Activated CD4-positive, alpha-beta memory T cell treated with anti-CD3 and anti-CD28 coated beads, Interleukin-2, amount 10 ng/mL, durations not matched to agents 7 days and 5 days (primary cell): ENCODE results near the gene CCT5. TPM values are rescaled to one million over a fixed set of nuclear protein-coding genes. Genes with fewer than 3 reads are reported as not detected.
"Not testable (repeated sequence)": the region's sequence is repeated elsewhere in the genome, so short reads cannot be mapped to it uniquely, and the experiment has no call there.

ENCODE experiments used
- CTCF ChIA-PET: fragments of 350-600 bp; sonication (Branson Sonifier 250); formaldehyde crosslinking; loops from one replicate; lab custom pipeline; 2021; ENCODE audit warnings: antibody characterized with exemption, inconsistent platforms; lab: Charles Lee
- POLR2A ChIA-PET: fragments of 350-600 bp; sonication (Branson Sonifier 250); formaldehyde crosslinking; loops from one replicate; lab custom pipeline; 2021; ENCODE audit warnings: antibody characterized with exemption; lab: Charles Lee
- DNase-seq: peaks from one replicate; pipeline ENCODE4 v3.0.0-alpha.2; 2020
- H3K27ac Mint-ChIP-seq: one replicate; pipeline ENCODE4 v1.8.0; 2021; ENCODE audit warnings: mild to moderate bottlenecking, mixed read lengths
- H3K27me3 Mint-ChIP-seq: one replicate; pipeline ENCODE4 v1.8.0; 2021; ENCODE audit warnings: mixed read lengths
- H3K36me3 Mint-ChIP-seq: one replicate; pipeline ENCODE4 v1.8.0; 2021; ENCODE audit warnings: low read depth, mixed read lengths
- H3K4me1 Mint-ChIP-seq: one replicate; pipeline ENCODE4 v1.8.0; 2021; ENCODE audit warnings: mixed read lengths
- H3K4me3 Mint-ChIP-seq: one replicate; pipeline ENCODE4 v1.8.0; 2021; ENCODE audit warnings: mild to moderate bottlenecking, mixed read lengths
- H3K9me3 Mint-ChIP-seq: one replicate; pipeline ENCODE4 v1.8.0; 2021; ENCODE audit warnings: mixed read lengths
- total RNA-seq, 2 experiments: library from RNA; stranded (reverse); gene quantifications; one replicate each; pipeline ENCODE4 v1.2.3, GENCODE V29; 2021

Gene CCT5
- total RNA-seq, 2 experiments from 2014 or later: 220 to 223 TPM

GRCh38 chr5:10268100-10268499 is 18.0 kb downstream of the CCT5 start:
- no peaks in the 10 kb centered on the region for H3K9me3 Mint-ChIP-seq
- H3K27ac Mint-ChIP-seq: no peak overlapping the region
- H3K27me3 Mint-ChIP-seq: no peaks in the 10 kb centered on the region
- H3K4me1 Mint-ChIP-seq: peaks cover 12% of the 10 kb centered on the region
- ChIA-PET POLR2A (interaction anchor here (2.0 kb wide), 1 partner anchor 19 kb away, joined by 4 read pairs; the partner anchor contains the start of gene ATPSCKMT), CTCF (no interaction called here)
- no peak overlapping the region for H3K4me3 Mint-ChIP-seq
- H3K36me3 Mint-ChIP-seq: peaks cover 35% of the 10 kb centered on the region
- no peak for DNase-seq

GRCh38 chr5:10272053-10272874 is 22.2 kb downstream of the CCT5 start:
- H3K27me3 Mint-ChIP-seq: peaks cover 2% of the 10 kb centered on the region
- no peak for DNase-seq
- H3K4me3 Mint-ChIP-seq: no peak overlapping the region
- POLR2A ChIA-PET: no interaction called here
- CTCF ChIA-PET: no interaction called here
- H3K36me3 Mint-ChIP-seq: peaks cover under 1% of the 10 kb centered on the region
- H3K27ac Mint-ChIP-seq: no peak overlapping the region
- peaks cover 21% of the 10 kb centered on the region for H3K4me1 Mint-ChIP-seq
- no peaks in the 10 kb centered on the region for H3K9me3 Mint-ChIP-seq

- H3K9me3 Mint-ChIP-seq, H3K27ac Mint-ChIP-seq, H3K4me3 Mint-ChIP-seq, CTCF ChIA-PET, DNase-seq, POLR2A ChIA-PET, H3K27me3 Mint-ChIP-seq, H3K36me3 Mint-ChIP-seq: not testable (repeated sequence)
- peaks cover 21% of the 10 kb centered on the region for H3K4me1 Mint-ChIP-seq
Observed at GRCh38 chr5:10272875-10273209, 22.8 kb downstream of the CCT5 start.

GRCh38 chr5:10275460-10275859 is 25.4 kb downstream of the CCT5 start:
- DNase-seq: no peak
- Mint-ChIP-seq H3K4me1 (peaks cover 21% of the 10 kb centered on the region), H3K4me3 (no peak overlapping the region), H3K27ac (no peak overlapping the region), H3K27me3 (peaks cover 2% of the 10 kb centered on the region), H3K9me3 (no peaks in the 10 kb centered on the region), H3K36me3 (no peaks in the 10 kb centered on the region)
- ChIA-PET POLR2A (no interaction called here), CTCF (interaction anchor here (1.6 kb wide), 1 partner anchor 9 kb away, joined by 5 read pairs; no protein-coding TSS in a partner anchor)

GRCh38 chr5:10275991-10276390 is 25.9 kb downstream of the CCT5 start:
- CTCF ChIA-PET: interaction anchor here (1.6 kb wide), 1 partner anchor 8 kb away, joined by 5 read pairs; no protein-coding TSS in a partner anchor
- POLR2A ChIA-PET: no interaction called here
- peaks cover 16% of the 10 kb centered on the region for H3K4me1 Mint-ChIP-seq

GRCh38 chr5:10276691-10277090 is 26.6 kb downstream of the CCT5 start:
- H3K9me3 Mint-ChIP-seq: no peaks in the 10 kb centered on the region
- H3K4me3 Mint-ChIP-seq: no peak overlapping the region
- no peaks in the 10 kb centered on the region for H3K36me3 Mint-ChIP-seq
- DNase-seq: no peak
- H3K27ac Mint-ChIP-seq: no peak overlapping the region
- ChIA-PET POLR2A (interaction anchor here (2.0 kb wide), 1 partner anchor 26 kb away, joined by 7 read pairs; the partner anchor contains the start of genes ATPSCKMT and CCT5), CTCF (interaction anchor here (1.6 kb wide), 1 partner anchor 7 kb away, joined by 5 read pairs; no protein-coding TSS in a partner anchor)
- peaks cover 16% of the 10 kb centered on the region for H3K4me1 Mint-ChIP-seq
- peaks cover 2% of the 10 kb centered on the region for H3K27me3 Mint-ChIP-seq

More at GRCh38 chr5:10275991-10276390, 25.9 kb downstream of the CCT5 start:
- H3K9me3 Mint-ChIP-seq: no peaks in the 10 kb centered on the region
- peaks cover 2% of the 10 kb centered on the region for H3K27me3 Mint-ChIP-seq
- H3K36me3 Mint-ChIP-seq: no peaks in the 10 kb centered on the region
- no peak overlapping the region for H3K4me3 Mint-ChIP-seq
- DNase-seq: no peak
- no peak overlapping the region for H3K27ac Mint-ChIP-seq

- H3K9me3 Mint-ChIP-seq: no peaks in the 10 kb centered on the region
- ChIA-PET POLR2A (interaction anchor here (1.0 to 2.0 kb wide), 3 partner anchors 14 to 75 kb away, joined by 3 to 7 read pairs (median 3); partner anchors contain the start of genes ATPSCKMT, CCT5 and MARCHF6), CTCF (no interaction called here)
- H3K27ac Mint-ChIP-seq: no peak overlapping the region
- no peak overlapping the region for H3K4me3 Mint-ChIP-seq
- peaks cover 2% of the 10 kb centered on the region for H3K27me3 Mint-ChIP-seq
- no peaks in the 10 kb centered on the region for H3K36me3 Mint-ChIP-seq
- peaks cover 8% of the 10 kb centered on the region for H3K4me1 Mint-ChIP-seq
- DNase-seq: no peak
Observed at GRCh38 chr5:10277773-10278630, 27.9 kb downstream of the CCT5 start.

- no peaks in the 10 kb centered on the region for H3K36me3 Mint-ChIP-seq
- H3K9me3 Mint-ChIP-seq: no peaks in the 10 kb centered on the region
- H3K27ac Mint-ChIP-seq: no peak overlapping the region
- peaks cover 10% of the 10 kb centered on the region for H3K4me1 Mint-ChIP-seq
- no peak for DNase-seq
- peaks cover 2% of the 10 kb centered on the region for H3K27me3 Mint-ChIP-seq
- ChIA-PET CTCF (interaction anchor here (0.6 to 0.8 kb wide), 3 partner anchors 14 to 349 kb away, joined by 3 read pairs; no protein-coding TSS in a partner anchor), POLR2A (interaction anchor here (1.0 to 2.0 kb wide), 2 partner anchors 15 to 28 kb away, joined by 3 to 7 read pairs; partner anchors contain the start of genes ATPSCKMT and CCT5)
- no peak overlapping the region for H3K4me3 Mint-ChIP-seq
Observed at GRCh38 chr5:10278658-10279279, 28.7 kb downstream of the CCT5 start.

GRCh38 chr5:10279328-10279727 is 29.2 kb downstream of the CCT5 start:
- peaks cover 2% of the 10 kb centered on the region for H3K27me3 Mint-ChIP-seq
- ChIA-PET POLR2A (interaction anchor here (1.0 kb wide), 1 partner anchor 15 kb away, joined by 3 read pairs; no protein-coding TSS in a partner anchor), CTCF (interaction anchor here (0.6 to 0.8 kb wide), 3 partner anchors 14 to 348 kb away, joined by 3 read pairs; no protein-coding TSS in a partner anchor)
- peaks cover 16% of the 10 kb centered on the region for H3K4me1 Mint-ChIP-seq
- no peaks in the 10 kb centered on the region for H3K9me3 Mint-ChIP-seq
- DNase-seq: no peak
- H3K36me3 Mint-ChIP-seq: no peaks in the 10 kb centered on the region
- no peak overlapping the region for H3K4me3 Mint-ChIP-seq
- H3K27ac Mint-ChIP-seq: no peak overlapping the region

GRCh38 chr5:10279925-10280720 is 30.0 kb downstream of the CCT5 start:
- no peak for DNase-seq
- Mint-ChIP-seq H3K4me3 (no peak overlapping the region), H3K36me3 (no peaks in the 10 kb centered on the region), H3K27me3 (peaks cover 2% of the 10 kb centered on the region), H3K4me1 (peaks cover 18% of the 10 kb centered on the region), H3K9me3 (no peaks in the 10 kb centered on the region), H3K27ac (no peak overlapping the region)
- CTCF ChIA-PET: no interaction called here
- POLR2A ChIA-PET: no interaction called here

- peaks cover 15% of the 10 kb centered on the region for H3K4me1 Mint-ChIP-seq
- POLR2A ChIA-PET: interaction anchor here (1.1 to 1.5 kb wide), 3 partner anchors 24 to 344 kb away, joined by 3 to 10 read pairs (median 3); partner anchors contain the start of gene MARCHF6
- H3K4me3 Mint-ChIP-seq: peak overlapping the region; percentile 32
- no peaks in the 10 kb centered on the region for H3K9me3 Mint-ChIP-seq
- no peaks in the 10 kb centered on the region for H3K36me3 Mint-ChIP-seq
- peak overlapping the region; percentile 48 for H3K27ac Mint-ChIP-seq
- CTCF ChIA-PET: interaction anchor here (0.8 to 3.3 kb wide), 36 partner anchors 8 to 468 kb away, joined by 3 to 41 read pairs (median 5); partner anchors contain the start of genes ATPSCKMT, CCT5 and MARCHF6
- DNase-seq: peak; percentile 84
- H3K27me3 Mint-ChIP-seq: no peaks in the 10 kb centered on the region
Observed at GRCh38 chr5:10283927-10284635, 34.0 kb downstream of the CCT5 start.
